Measurements from ENCODE around the gene BCAT1. TPM values are rescaled to one million over a fixed set of nuclear protein-coding genes. Genes with fewer than 3 reads are reported as not detected.

Gene BCAT1
- polyA plus RNA-seq, 3 donors from 2014 or later: 0.10 to 0.20 TPM; not detected in 1

DNA sequence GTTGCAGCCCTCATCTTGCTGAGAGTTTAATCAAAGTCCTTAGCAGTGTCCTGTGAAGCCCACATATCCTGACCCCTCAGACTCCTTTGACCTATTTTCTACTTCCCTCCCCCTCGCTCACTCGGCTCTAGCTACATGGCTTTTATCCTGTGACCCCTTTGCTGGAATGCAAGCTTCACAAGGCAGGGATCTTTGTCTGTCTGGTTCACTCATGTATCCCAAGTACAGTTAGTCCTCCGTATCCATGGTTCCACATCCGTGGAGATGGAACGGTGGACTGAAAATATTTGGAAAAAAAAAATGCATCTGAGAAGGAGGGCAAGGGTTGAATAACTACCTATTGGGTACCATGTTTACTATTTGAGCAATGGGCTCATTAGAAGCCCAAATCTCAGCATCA lies 173.8 kb downstream of the BCAT1 start:
- H3K27me3 Mint-ChIP-seq (ENCODE audit: low read depth in 3 of 3): peaks cover 0 to 1% (median 0%) of the 10 kb centered on the region in 3 donors
- H3K9me3 Mint-ChIP-seq: no peaks in the 10 kb centered on the region
- H3K27ac Mint-ChIP-seq: no peak overlapping the region

GRCh38 chr12:24773996-24774395 lies 174.9 kb downstream of the BCAT1 start:
- Mint-ChIP-seq H3K27me3 (ENCODE audit: low read depth in 3 of 3) (peaks cover 0 to 1% (median 0%) of the 10 kb centered on the region in 3 donors), H3K27ac (peak overlapping the region in 1 of 6 donors; percentile 2), H3K4me3 (no peak overlapping the region)

More for the DNA sequence above, 173.8 kb downstream of the BCAT1 start:
- no peaks in the 10 kb centered on the region for H3K36me3 Mint-ChIP-seq
- no peak for DNase-seq
- no peak overlapping the region for H3K4me3 Mint-ChIP-seq
- H3K4me1 Mint-ChIP-seq: no peaks in the 10 kb centered on the region

DNA sequence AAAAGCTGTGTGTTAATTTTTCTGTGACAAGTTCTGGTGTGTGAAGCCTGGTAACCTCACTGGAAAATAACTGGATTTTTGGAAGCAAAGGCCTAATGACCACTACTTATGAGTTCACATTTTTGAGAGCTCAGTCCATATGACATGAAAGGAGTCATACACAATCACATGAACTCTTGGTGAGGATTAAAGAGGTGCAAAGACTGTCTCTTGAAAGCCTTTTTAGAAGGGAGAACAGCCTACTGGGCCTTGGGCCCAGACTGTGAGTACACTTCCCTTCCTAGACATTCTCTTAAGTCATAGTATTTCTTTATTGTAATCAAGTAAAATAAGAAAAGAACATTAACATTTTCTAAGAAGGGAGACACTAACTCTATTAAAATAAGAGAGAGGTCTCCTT lies 176.1 kb downstream of the BCAT1 start:
- no peaks in the 10 kb centered on the region for H3K36me3 Mint-ChIP-seq
- H3K27ac Mint-ChIP-seq: no peak overlapping the region
- peaks cover 0 to 1% (median 0%) of the 10 kb centered on the region in 3 donors for H3K27me3 Mint-ChIP-seq (ENCODE audit: low read depth in 3 of 3)
- no peaks in the 10 kb centered on the region for H3K9me3 Mint-ChIP-seq
- H3K4me1 Mint-ChIP-seq: no peaks in the 10 kb centered on the region
- no peak overlapping the region for H3K4me3 Mint-ChIP-seq
- no peak for DNase-seq

More at GRCh38 chr12:24773996-24774395, 174.9 kb downstream of the BCAT1 start:
- no peaks in the 10 kb centered on the region for H3K4me1 Mint-ChIP-seq
- H3K9me3 Mint-ChIP-seq: no peaks in the 10 kb centered on the region
- no peak for DNase-seq
- no peaks in the 10 kb centered on the region for H3K36me3 Mint-ChIP-seq

- no peak for DNase-seq
- Mint-ChIP-seq H3K4me1 (no peaks in the 10 kb centered on the region), H3K36me3 (no peaks in the 10 kb centered on the region), H3K27me3 (ENCODE audit: low read depth in 3 of 3) (peaks cover 0 to 4% (median 0%) of the 10 kb centered on the region in 3 donors), H3K4me3 (no peak overlapping the region), H3K9me3 (no peaks in the 10 kb centered on the region), H3K27ac (no peak overlapping the region)
Measured at GRCh38 chr12:24770821-24771220, 178.1 kb downstream of the BCAT1 start.

DNA sequence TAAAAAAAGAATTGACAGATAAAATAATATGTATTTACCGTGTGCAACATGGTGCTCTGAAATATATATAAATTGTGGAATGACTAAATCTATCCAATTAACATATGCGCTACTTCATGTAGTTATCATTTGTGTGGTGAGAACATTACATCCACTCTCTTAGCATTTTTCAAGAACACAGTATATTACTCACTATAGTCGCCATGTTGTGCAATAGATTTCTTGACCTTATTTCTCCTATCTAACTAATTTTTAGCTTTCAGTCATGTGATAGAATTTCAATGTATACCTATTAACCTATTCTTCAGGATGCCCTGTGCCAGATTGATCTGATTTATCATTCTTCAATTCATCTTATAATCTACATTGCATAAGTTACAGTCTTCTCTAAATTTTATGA lies 178.6 kb downstream of the BCAT1 start:
- Mint-ChIP-seq H3K4me1 (no peaks in the 10 kb centered on the region), H3K27me3 (ENCODE audit: low read depth in 3 of 3) (peaks cover 0 to 4% (median 0%) of the 10 kb centered on the region in 3 donors), H3K9me3 (no peaks in the 10 kb centered on the region), H3K27ac (no peak overlapping the region), H3K4me3 (no peak overlapping the region), H3K36me3 (no peaks in the 10 kb centered on the region)
- no peak for DNase-seq

DNA sequence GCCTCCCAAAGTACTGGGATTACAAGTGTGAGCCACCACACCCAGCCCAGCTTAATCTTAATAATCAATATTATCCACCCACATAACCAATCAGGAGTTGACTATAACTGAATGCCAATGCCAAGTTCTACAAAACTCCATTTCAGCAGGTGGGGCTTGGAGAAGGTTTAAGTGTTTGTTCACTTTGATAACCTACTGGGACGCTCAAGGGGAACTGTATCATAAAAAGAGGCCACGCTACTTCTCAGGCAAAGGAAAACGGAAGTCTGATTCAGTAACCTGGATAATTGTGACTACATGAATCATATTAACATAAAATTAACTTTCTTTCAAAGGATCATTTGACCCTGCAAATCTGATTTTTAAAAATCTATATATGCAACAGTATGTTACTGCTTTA lies 179.2 kb downstream of the BCAT1 start:
- Mint-ChIP-seq H3K9me3 (no peaks in the 10 kb centered on the region), H3K4me1 (no peaks in the 10 kb centered on the region), H3K27me3 (ENCODE audit: low read depth in 3 of 3) (peaks cover 0 to 4% (median 0%) of the 10 kb centered on the region in 3 donors), H3K4me3 (no peak overlapping the region), H3K36me3 (no peaks in the 10 kb centered on the region), H3K27ac (no peak overlapping the region)
- DNase-seq: no peak

GRCh38 chr12:24768415-24768814 lies 180.5 kb downstream of the BCAT1 start:
- H3K27me3 Mint-ChIP-seq (ENCODE audit: low read depth in 3 of 3): peaks cover 0 to 4% (median 0%) of the 10 kb centered on the region in 3 donors
- no peaks in the 10 kb centered on the region for H3K4me1 Mint-ChIP-seq
- no peak overlapping the region for H3K27ac Mint-ChIP-seq
- no peak for DNase-seq
- H3K36me3 Mint-ChIP-seq: no peaks in the 10 kb centered on the region
- no peaks in the 10 kb centered on the region for H3K9me3 Mint-ChIP-seq
- no peak overlapping the region for H3K4me3 Mint-ChIP-seq

DNA sequence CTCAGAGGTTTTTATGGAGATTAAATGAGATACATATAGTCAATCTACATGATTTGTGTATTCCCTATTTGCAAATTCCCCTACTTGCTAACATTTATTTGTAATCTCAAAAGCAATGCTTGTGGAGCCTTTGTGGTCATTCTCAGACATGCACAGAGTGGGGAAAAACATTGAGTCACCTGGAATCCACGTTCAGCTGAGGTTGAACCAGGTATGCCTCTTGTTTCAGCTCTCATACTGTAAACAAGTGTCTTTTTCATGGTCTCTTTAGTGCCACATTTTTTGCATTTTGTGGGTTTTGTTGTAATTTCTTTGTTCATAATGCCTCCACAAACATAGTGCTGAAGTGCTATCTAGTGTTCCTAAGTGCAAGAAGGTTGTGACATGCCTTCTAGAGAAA lies 181.9 kb downstream of the BCAT1 start:
- H3K27ac Mint-ChIP-seq: no peak overlapping the region
- no peak overlapping the region for H3K4me3 Mint-ChIP-seq
- H3K4me1 Mint-ChIP-seq: no peaks in the 10 kb centered on the region
- DNase-seq: no peak
- no peaks in the 10 kb centered on the region for H3K9me3 Mint-ChIP-seq
- no peaks in the 10 kb centered on the region for H3K36me3 Mint-ChIP-seq
- H3K27me3 Mint-ChIP-seq (ENCODE audit: low read depth in 3 of 3): peaks cover 0 to 3% (median 2%) of the 10 kb centered on the region in 3 donors

DNA sequence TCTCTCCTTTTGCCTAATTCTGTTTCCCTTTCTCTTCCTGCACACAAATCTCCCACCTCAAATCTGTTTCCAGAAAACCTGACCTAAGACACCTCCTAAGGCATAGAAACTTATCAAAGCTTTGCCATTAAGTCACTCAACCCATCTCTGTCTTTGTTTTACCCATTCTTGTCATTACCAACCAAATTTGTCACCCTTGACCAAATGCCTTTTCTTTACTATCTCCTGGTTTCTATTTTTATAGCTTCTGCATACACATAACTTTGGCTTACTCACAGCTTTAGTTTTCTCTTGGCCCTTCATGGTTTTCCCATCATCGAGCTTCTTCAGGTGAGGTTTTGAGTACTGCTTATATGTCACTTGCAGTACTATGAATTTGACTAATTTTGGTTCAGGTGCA lies 184.2 kb downstream of the BCAT1 start:
- H3K9me3 Mint-ChIP-seq: no peaks in the 10 kb centered on the region
- H3K36me3 Mint-ChIP-seq: no peaks in the 10 kb centered on the region
- H3K4me1 Mint-ChIP-seq: no peaks in the 10 kb centered on the region
- H3K4me3 Mint-ChIP-seq: no peak overlapping the region
- H3K27ac Mint-ChIP-seq: no peak overlapping the region
- DNase-seq: no peak
- H3K27me3 Mint-ChIP-seq (ENCODE audit: low read depth in 3 of 3): peaks cover 0 to 3% (median 2%) of the 10 kb centered on the region in 3 donors

GRCh38 chr12:24760606-24761378 lies 188.1 kb downstream of the BCAT1 start:
- H3K9me3 Mint-ChIP-seq: no peaks in the 10 kb centered on the region
- peaks cover 0 to 4% (median 2%) of the 10 kb centered on the region in 3 donors for H3K27me3 Mint-ChIP-seq (ENCODE audit: low read depth in 3 of 3)
- H3K36me3 Mint-ChIP-seq: no peaks in the 10 kb centered on the region
- no peaks in the 10 kb centered on the region for H3K4me1 Mint-ChIP-seq
- DNase-seq: no peak
- no peak overlapping the region for H3K4me3 Mint-ChIP-seq
- no peak overlapping the region for H3K27ac Mint-ChIP-seq

DNA sequence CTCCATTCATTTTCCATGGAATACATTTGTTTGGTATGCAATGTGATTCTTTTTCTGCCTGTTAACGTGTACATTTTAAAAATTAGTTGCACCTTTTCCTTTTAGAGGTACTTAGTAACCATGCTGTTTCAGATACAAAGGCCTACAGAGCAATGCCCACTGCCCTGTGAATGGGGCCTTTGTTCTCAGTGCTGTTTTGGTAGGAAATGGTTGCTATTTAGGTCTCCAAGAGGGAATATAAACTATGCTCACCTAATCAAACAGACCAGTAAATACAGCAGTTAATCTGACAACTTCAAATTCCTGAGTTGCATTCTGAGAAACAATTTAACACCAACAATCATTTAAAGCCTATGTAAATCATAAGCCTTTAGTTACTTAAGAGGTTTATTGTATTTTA lies 188.7 kb downstream of the BCAT1 start:
- no peak overlapping the region for H3K4me3 Mint-ChIP-seq
- H3K27me3 Mint-ChIP-seq (ENCODE audit: low read depth in 3 of 3): peaks cover 0 to 4% (median 2%) of the 10 kb centered on the region in 3 donors
- H3K9me3 Mint-ChIP-seq: no peaks in the 10 kb centered on the region
- H3K4me1 Mint-ChIP-seq: no peaks in the 10 kb centered on the region
- no peak for DNase-seq
- no peak overlapping the region for H3K27ac Mint-ChIP-seq
- no peaks in the 10 kb centered on the region for H3K36me3 Mint-ChIP-seq

Other genes starting within 250 kb of the BCAT1 start
- gene DNAI7, start 246.1 kb upstream of the BCAT1 start, polyA plus RNA-seq: under 1 TPM in 1 of 3 donors, not detected in 2; 0.21 TPM
- 10 to 100 TPM; 21.2 to 23.1 (median 22.9) TPM for gene ETFRF1, start 246.1 kb upstream of the BCAT1 start, polyA plus RNA-seq

Data from immature natural killer cell (primary cell).